Adrenal gland (tissue), 5 donors: ENCODE data around the gene CFAP77.

Experiments used
- POLR2A ChIP-seq, 2 donors: fragments of 450-650 bp; IDR thresholded peaks; one replicate each; pipeline ENCODE4 v1.6.1; 2017; ENCODE audit warnings: antibody characterized with exemption in 2 of 2, mild to moderate bottlenecking in 2 of 2, moderate library complexity in 1 of 2
- TF ChIP-seq, protein P1 (sequence below), 6 experiments: fragments of 450-650 bp in 4 of 6; fragments of 200-600 bp in 2 of 6; sonication (generic) in 1 of 6; IDR thresholded peaks; 1 replicate in 5 of 6; 2 replicates in 1 of 6; pipeline versions ENCODE4 v1.5.1 to v1.8.0; 2016 to 2021; ENCODE audit warnings: antibody characterized with exemption in 6 of 6, mild to moderate bottlenecking in 2 of 6, moderate library complexity in 1 of 6
- donor health status: DM: no; HTN: no; CAD: no.

GRCh38 chr9:132525308-132526023 lies 115.5 kb downstream of the CFAP77 start:
- no peak for TF ChIP-seq POLR2A (IDR thresholded peaks at IDR 0.05)
- TF ChIP-seq, protein P1, sequence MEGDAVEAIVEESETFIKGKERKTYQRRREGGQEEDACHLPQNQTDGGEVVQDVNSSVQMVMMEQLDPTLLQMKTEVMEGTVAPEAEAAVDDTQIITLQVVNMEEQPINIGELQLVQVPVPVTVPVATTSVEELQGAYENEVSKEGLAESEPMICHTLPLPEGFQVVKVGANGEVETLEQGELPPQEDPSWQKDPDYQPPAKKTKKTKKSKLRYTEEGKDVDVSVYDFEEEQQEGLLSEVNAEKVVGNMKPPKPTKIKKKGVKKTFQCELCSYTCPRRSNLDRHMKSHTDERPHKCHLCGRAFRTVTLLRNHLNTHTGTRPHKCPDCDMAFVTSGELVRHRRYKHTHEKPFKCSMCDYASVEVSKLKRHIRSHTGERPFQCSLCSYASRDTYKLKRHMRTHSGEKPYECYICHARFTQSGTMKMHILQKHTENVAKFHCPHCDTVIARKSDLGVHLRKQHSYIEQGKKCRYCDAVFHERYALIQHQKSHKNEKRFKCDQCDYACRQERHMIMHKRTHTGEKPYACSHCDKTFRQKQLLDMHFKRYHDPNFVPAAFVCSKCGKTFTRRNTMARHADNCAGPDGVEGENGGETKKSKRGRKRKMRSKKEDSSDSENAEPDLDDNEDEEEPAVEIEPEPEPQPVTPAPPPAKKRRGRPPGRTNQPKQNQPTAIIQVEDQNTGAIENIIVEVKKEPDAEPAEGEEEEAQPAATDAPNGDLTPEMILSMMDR (IDR thresholded peaks at IDR 0.05) = no peak
